ENCODE data around the gene PCNX2. TPM values are rescaled to one million over a fixed set of nuclear protein-coding genes. Genes with fewer than 3 reads are reported as not detected.

Gene PCNX2
- polyA plus RNA-seq, 1 donor (not counting 4 experiments of a cell fraction or from before 2014, with no cell fraction given), result 18.0 TPM

DNA sequence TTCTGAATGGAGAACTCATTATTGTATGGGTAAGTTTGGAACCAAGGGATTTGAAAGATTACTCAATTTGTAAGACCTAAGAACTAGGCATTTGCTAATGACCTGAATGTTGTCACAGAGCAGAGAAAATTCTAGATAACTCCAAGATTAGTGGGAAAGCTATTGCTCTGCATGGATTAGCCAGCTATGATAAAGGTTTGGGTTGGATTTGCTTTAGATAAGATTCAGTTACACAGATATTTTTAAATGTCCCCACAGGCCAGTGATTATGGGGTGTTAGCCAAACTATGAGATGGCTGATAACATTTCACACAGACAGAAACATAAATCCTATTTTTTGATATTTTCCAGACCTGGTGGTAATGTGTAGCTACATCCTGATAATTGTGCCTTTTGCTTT is 256.9 kb downstream of the PCNX2 start:
- H3K79me2 ChIP-seq (ENCODE audit: control insufficient read depth, insufficient read depth, low read length), result no peaks in the 10 kb centered on the region
- no peaks in the 10 kb centered on the region for H3K4me1 ChIP-seq (ENCODE audit: control insufficient read depth, extremely low read depth, insufficient read depth, low read length)
- no peak overlapping the region for H2AFZ ChIP-seq (ENCODE audit: control insufficient read depth, low read length)
- TF ChIP-seq, protein P1, sequence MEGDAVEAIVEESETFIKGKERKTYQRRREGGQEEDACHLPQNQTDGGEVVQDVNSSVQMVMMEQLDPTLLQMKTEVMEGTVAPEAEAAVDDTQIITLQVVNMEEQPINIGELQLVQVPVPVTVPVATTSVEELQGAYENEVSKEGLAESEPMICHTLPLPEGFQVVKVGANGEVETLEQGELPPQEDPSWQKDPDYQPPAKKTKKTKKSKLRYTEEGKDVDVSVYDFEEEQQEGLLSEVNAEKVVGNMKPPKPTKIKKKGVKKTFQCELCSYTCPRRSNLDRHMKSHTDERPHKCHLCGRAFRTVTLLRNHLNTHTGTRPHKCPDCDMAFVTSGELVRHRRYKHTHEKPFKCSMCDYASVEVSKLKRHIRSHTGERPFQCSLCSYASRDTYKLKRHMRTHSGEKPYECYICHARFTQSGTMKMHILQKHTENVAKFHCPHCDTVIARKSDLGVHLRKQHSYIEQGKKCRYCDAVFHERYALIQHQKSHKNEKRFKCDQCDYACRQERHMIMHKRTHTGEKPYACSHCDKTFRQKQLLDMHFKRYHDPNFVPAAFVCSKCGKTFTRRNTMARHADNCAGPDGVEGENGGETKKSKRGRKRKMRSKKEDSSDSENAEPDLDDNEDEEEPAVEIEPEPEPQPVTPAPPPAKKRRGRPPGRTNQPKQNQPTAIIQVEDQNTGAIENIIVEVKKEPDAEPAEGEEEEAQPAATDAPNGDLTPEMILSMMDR (optimal IDR thresholded peaks at IDR 0.05 in 1 of 3, IDR thresholded peaks at IDR 0.05 in 1 of 3, conservative IDR thresholded peaks at IDR 0.05 in 1 of 3; ENCODE audit: extremely low read depth in 1 of 3, insufficient read depth in 2 of 3, low read length in 3 of 3), result no peak
- no peak for TF ChIP-seq EZH2 (IDR thresholded peaks at IDR 0.05; ENCODE audit: low read length)
- H3K9me1 ChIP-seq (ENCODE audit: control insufficient read depth, extremely low read depth, insufficient read depth, low read length), result no peaks in the 10 kb centered on the region
- H3K4me3 ChIP-seq (ENCODE audit: control insufficient read depth in 2 of 3, extremely low read depth in 1 of 3, insufficient read depth in 2 of 3, low read depth in 1 of 3, low read length in 3 of 3), result no peak overlapping the region
- H3K9me3 ChIP-seq (ENCODE audit: control insufficient read depth, low read depth, low read length), result no peaks in the 10 kb centered on the region
- no peaks in the 10 kb centered on the region for H3K36me3 ChIP-seq (ENCODE audit: control insufficient read depth in 2 of 2, extremely low read depth in 1 of 2, insufficient read depth in 2 of 2, low read length in 2 of 2)
- H4K20me1 ChIP-seq (ENCODE audit: control insufficient read depth, extremely low read depth, insufficient read depth, low read length), result no peaks in the 10 kb centered on the region
- dilution Hi-C loops (cut with MboI; ENCODE audit: extremely low pct_ligation_motif_present, low sequenced_read_pairs), result no loop called here
- DNase-seq (ENCODE audit: low read depth, low spot score), result no peak
- FAIRE-seq, result no peak
- H3K9ac ChIP-seq (ENCODE audit: control insufficient read depth, extremely low read depth, insufficient read depth, low read length), result no peak overlapping the region
- H3K27ac ChIP-seq (ENCODE audit: control insufficient read depth, insufficient read depth, low read length), result no peak overlapping the region
- no peaks in the 10 kb centered on the region for H3K27me3 ChIP-seq (ENCODE audit: control insufficient read depth, extremely low read depth, insufficient read depth, low read length)
- no peak overlapping the region for H3K4me2 ChIP-seq (ENCODE audit: control insufficient read depth, extremely low read depth, insufficient read depth, low read depth, low read length)

DNA sequence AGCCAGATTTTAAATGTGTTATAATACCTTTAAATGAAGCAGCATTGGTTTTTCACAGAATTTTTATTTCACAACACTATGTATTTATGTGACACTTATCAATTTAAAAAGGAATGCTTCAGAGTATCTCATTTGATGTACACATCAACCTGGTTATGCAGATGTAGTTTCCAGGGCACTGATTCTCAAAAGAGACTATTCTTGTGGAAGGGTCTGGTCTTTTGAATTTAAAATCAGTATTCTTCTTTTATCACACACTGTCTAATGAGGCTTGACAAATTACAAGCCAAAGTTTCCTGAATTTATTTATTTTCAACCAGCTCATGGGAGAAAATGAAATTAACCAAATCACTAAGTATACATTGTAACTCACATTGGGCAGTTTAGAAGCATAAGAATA is 257.7 kb downstream of the PCNX2 start:
- Histone ChIP-seq H3K4me2 (ENCODE audit: control insufficient read depth, extremely low read depth, insufficient read depth, low read depth, low read length) (no peak overlapping the region), H4K20me1 (ENCODE audit: control insufficient read depth, extremely low read depth, insufficient read depth, low read length) (no peaks in the 10 kb centered on the region), H2AFZ (ENCODE audit: control insufficient read depth, low read length) (no peak overlapping the region), H3K79me2 (ENCODE audit: control insufficient read depth, insufficient read depth, low read length) (no peaks in the 10 kb centered on the region), H3K36me3 (ENCODE audit: control insufficient read depth in 2 of 2, extremely low read depth in 1 of 2, insufficient read depth in 2 of 2, low read length in 2 of 2) (no peaks in the 10 kb centered on the region), H3K9me1 (ENCODE audit: control insufficient read depth, extremely low read depth, insufficient read depth, low read length) (no peaks in the 10 kb centered on the region), H3K9ac (ENCODE audit: control insufficient read depth, extremely low read depth, insufficient read depth, low read length) (no peak overlapping the region), H3K4me3 (ENCODE audit: control insufficient read depth in 2 of 3, extremely low read depth in 1 of 3, insufficient read depth in 2 of 3, low read depth in 1 of 3, low read length in 3 of 3) (no peak overlapping the region), H3K27me3 (ENCODE audit: control insufficient read depth, extremely low read depth, insufficient read depth, low read length) (no peaks in the 10 kb centered on the region), H3K27ac (ENCODE audit: control insufficient read depth, insufficient read depth, low read length) (no peak overlapping the region), H3K4me1 (ENCODE audit: control insufficient read depth, extremely low read depth, insufficient read depth, low read length) (no peaks in the 10 kb centered on the region), H3K9me3 (ENCODE audit: control insufficient read depth, low read depth, low read length) (no peaks in the 10 kb centered on the region)
- dilution Hi-C loops (cut with MboI; ENCODE audit: extremely low pct_ligation_motif_present, low sequenced_read_pairs), result no loop called here
- DNase-seq (ENCODE audit: low read depth, low spot score), result no peak
- no peak for FAIRE-seq
- TF ChIP-seq, protein P1 (optimal IDR thresholded peaks at IDR 0.05 in 1 of 3, IDR thresholded peaks at IDR 0.05 in 1 of 3, conservative IDR thresholded peaks at IDR 0.05 in 1 of 3; ENCODE audit: extremely low read depth in 1 of 3, insufficient read depth in 2 of 3, low read length in 3 of 3), result no peak
- TF ChIP-seq EZH2 (IDR thresholded peaks at IDR 0.05; ENCODE audit: low read length), result no peak
